ACC112 (cell line): Measurements from ENCODE around the gene AFF4.
"Not testable (repeated sequence)": the region's sequence is repeated elsewhere in the genome, so short reads cannot be mapped to it uniquely, and the experiment has no call there.

ENCODE experiments used
- H2AFZ ChIP-seq: fragments of 200-600 bp; sonication (generic); one replicate; pipeline ENCODE4 v1.6.0; 2017; ENCODE audit warnings: antibody characterized with exemption, low read length; ENCODE audit not compliant: unreplicated experiment
- H3K27ac ChIP-seq: fragments of 200-600 bp; sonication (generic); 2 replicates; pipeline ENCODE4 v1.5.1; 2014; ENCODE audit warnings: low read depth, mild to moderate bottlenecking, antibody characterized with exemption, low read length, moderate library complexity
- H3K27me3 ChIP-seq: fragments of 200-600 bp; sonication (generic); 2 replicates; pipeline ENCODE4 v1.6.1; 2014; ENCODE audit warnings: mild to moderate bottlenecking, antibody characterized with exemption, low read length, moderate library complexity, mixed read lengths; ENCODE audit not compliant: insufficient read depth
- H3K36me3 ChIP-seq: fragments of 200-600 bp; sonication (generic); 2 replicates; pipeline ENCODE4 v1.6.1; 2016; ENCODE audit warnings: mild to moderate bottlenecking, antibody characterized with exemption, low read length, moderate library complexity, mixed read lengths; ENCODE audit not compliant: insufficient read depth
- H3K4me1 ChIP-seq: fragments of 200-600 bp; sonication (generic); one replicate; pipeline ENCODE4 v1.6.1; 2016; ENCODE audit warnings: low read length, mixed read lengths; ENCODE audit not compliant: insufficient read depth, unreplicated experiment, control insufficient read depth
- H3K4me3 ChIP-seq: fragments of 200-600 bp; sonication (generic); 2 replicates; pipeline ENCODE4 v1.5.1; 2014; ENCODE audit warnings: mild to moderate bottlenecking, low read depth, low read length
- H3K79me2 ChIP-seq: fragments of 200-600 bp; sonication (generic); one replicate; pipeline ENCODE4 v1.6.0; 2016; ENCODE audit warnings: low read length; ENCODE audit not compliant: control insufficient read depth, unreplicated experiment, insufficient read depth

AFF4 gene

DNA sequence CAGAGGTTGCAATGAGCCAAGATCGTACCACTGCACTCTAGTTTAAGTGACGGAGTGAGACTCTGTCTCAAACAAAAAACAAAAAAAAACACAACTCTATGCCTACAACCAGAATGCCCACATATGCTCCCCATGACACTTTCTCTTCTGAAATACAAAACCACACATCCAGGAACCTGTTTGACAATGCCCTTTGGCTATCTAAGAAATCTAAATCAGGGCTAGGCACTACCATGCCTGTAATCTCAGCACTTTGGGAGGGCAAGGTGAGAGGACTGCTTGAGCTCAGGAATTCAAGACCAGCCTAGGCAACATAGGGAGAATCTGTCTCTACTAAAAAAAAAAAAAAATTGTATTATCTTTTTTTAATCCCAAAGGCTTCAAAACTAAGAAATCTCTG is 10.6 kb downstream of the AFF4 start:
- Histone ChIP-seq H2AFZ (no peak overlapping the region), H3K4me3 (no peak overlapping the region), H3K27ac (no peak overlapping the region), H3K36me3 (peaks cover 7% of the 10 kb centered on the region; the same call in 1 of the 2 replicates), H3K79me2 (peaks cover 92% of the 10 kb centered on the region), H3K27me3 (no peaks in the 10 kb centered on the region), H3K4me1 (peaks cover 12% of the 10 kb centered on the region)

DNA sequence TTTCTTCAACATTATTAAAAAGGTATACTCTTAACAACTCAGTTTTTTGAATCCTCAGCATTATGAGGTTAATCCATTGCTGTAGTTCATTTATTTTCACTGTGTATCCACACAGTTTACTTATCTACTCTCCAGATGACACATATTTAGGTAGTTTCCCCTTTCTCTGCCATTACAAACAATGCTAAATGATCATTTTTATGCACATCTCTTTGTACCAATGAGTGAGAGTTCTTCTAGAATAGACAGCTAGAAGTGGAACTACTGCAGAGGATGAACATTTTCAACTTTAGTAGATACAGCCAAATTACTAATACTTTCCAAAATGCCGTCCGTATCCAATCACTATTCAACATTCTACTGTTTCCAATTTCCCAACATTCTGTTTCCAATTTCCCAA is 11.5 kb downstream of the AFF4 start:
- Histone ChIP-seq H3K4me3 (no peak overlapping the region), H3K4me1 (peaks cover 20% of the 10 kb centered on the region), H3K79me2 (peaks cover 93% of the 10 kb centered on the region), H3K36me3 (peaks cover 7% of the 10 kb centered on the region; the same call in 1 of the 2 replicates), H2AFZ (no peak overlapping the region), H3K27me3 (no peaks in the 10 kb centered on the region), H3K27ac (no peak overlapping the region)

DNA sequence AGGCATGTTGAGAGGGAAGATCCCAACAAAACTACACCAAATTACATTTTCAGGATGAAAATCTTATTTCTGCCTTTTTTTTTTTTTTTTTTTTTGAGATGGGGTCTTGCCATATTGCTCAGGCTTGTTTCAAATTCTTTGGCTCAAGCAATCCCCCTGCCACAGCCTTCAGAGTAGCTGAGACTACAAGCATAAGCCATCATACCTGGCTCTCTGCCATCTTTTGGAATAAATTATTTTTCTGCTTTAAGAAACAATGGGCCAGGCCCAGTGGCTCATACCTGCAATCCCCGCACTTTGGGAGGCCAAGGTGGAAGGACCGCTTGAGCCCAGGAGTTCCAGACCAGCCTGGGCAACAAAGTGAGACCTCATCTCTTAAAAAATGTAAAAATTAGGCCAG is 14.3 kb downstream of the AFF4 start:
- peaks cover 30% of the 10 kb centered on the region for H3K4me1 ChIP-seq
- no peak overlapping the region for H2AFZ ChIP-seq
- peak overlapping the region; percentile 86 for H3K27ac ChIP-seq
- H3K4me3 ChIP-seq: no peak overlapping the region
- peaks cover 94% of the 10 kb centered on the region for H3K79me2 ChIP-seq
- H3K36me3 ChIP-seq: no peaks in the 10 kb centered on the region
- H3K27me3 ChIP-seq: no peaks in the 10 kb centered on the region

DNA sequence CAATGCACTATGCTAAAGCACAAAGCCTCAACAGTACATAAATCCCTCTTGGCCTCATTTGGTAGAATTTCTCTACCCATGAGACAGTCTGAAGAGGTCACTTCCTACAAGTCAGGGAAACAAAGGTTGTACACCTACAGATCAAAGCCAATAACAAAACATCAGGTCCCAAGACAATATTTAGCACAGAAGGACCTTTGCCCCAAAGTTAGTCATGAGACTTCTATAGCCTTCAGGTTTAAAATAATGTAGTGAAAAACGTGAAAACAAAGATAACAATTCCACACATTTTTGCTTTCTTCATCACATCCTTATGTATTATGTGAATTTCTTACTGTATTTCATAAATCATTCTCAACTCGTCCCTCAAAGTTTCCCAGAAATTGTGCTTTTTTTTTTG is 15.8 kb downstream of the AFF4 start:
- Histone ChIP-seq H2AFZ (no peak overlapping the region), H3K36me3 (0 out of 2 replicates have a peak, but pooled peaks cover 4% of the 10 kb centered on the region), H3K4me1 (peaks cover 30% of the 10 kb centered on the region), H3K79me2 (peaks cover 94% of the 10 kb centered on the region), H3K27me3 (no peaks in the 10 kb centered on the region), H3K27ac (peak overlapping the region; percentile 86), H3K4me3 (0 out of 2 replicates have a peak overlapping the region, but pooled peaks have one; percentile 43)

DNA sequence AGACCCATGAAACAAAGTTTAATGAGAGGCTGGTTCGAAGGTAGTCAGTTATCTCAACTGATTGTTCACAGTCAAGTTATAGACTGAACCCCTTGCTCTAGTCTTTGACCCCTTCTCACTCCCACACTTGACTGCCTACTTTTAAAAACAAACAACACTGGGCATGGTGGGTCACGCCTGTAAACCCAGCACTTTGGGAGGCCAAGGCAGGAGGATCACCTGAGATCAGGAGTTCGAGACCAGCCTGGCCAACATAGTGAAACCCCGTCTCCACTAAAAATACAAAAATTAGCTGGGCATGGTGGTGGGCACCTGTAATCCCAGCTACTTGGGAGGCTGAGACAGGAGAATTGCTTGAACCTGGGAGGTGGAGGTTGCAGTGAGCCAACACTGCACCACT is 18.1 kb downstream of the AFF4 start:
- H3K27me3 ChIP-seq, H2AFZ ChIP-seq, H3K27ac ChIP-seq, H3K36me3 ChIP-seq, H3K4me3 ChIP-seq: not testable (repeated sequence)
- peaks cover 96% of the 10 kb centered on the region for H3K79me2 ChIP-seq
- peaks cover 40% of the 10 kb centered on the region for H3K4me1 ChIP-seq

DNA sequence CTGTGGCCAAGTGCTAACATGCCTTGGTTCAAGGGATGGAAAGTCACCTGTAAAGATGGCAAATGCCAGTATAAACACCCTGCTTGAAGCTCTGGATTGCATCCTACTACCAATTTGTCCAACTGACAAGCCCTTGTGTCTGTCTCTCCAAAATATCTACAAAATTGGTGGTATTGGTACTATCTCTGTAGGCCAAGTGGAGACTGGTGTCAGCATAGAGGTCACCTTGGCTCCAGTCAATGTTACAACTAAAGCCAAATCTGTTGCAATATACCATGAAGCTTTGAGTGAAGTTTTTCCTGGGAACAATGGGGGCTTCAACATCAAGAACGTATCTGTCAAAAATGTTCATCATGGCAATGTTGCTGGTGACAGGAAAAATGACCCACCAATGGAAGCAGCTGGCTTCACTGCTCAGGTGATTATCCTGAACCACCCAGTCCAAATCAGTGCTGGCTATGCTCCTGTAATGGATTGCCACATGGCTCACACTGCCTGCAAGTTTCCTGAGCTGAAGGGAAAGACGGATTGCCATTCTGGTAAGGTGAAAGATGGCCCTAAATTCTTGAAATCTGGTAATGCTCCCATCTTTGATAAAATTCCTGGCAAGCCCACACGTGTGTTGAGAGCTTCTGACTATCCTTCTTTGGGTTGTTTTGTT is 19.9 kb downstream of the AFF4 start:
- Histone ChIP-seq H3K4me3 (no peak overlapping the region), H3K27me3 (no peaks in the 10 kb centered on the region), H3K4me1 (peaks cover 32% of the 10 kb centered on the region), H2AFZ (no peak overlapping the region), H3K79me2 (peaks cover 92% of the 10 kb centered on the region), H3K36me3 (0 out of 2 replicates have a peak, but pooled peaks cover 5% of the 10 kb centered on the region), H3K27ac (no peak overlapping the region)

DNA sequence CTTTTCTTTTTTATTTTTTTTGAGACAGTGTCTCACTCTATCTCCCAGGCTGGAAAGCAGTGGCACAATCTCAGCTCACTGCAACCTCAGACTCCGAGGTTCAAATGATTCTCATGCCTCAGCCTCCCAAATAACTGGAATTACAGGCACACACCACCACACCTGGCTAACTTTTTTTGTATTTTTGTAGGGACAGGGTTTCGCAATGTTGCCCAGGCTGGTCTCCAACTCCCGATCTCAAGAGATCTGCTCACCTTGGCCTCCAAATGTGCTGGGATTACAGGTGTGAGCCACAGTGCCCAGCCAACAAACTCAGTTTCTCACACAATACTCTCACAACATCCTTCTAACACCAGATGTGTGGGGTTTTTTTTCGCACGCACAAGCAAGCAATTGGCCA is 22.1 kb downstream of the AFF4 start:
- no peaks in the 10 kb centered on the region for H3K27me3 ChIP-seq
- peak overlapping the region; percentile 48 for H3K27ac ChIP-seq
- H3K4me3 ChIP-seq: no peak overlapping the region
- H3K79me2 ChIP-seq: peaks cover 94% of the 10 kb centered on the region
- H3K36me3 ChIP-seq: peaks cover 9% of the 10 kb centered on the region
- no peak overlapping the region for H2AFZ ChIP-seq
- H3K4me1 ChIP-seq: peaks cover 19% of the 10 kb centered on the region

DNA sequence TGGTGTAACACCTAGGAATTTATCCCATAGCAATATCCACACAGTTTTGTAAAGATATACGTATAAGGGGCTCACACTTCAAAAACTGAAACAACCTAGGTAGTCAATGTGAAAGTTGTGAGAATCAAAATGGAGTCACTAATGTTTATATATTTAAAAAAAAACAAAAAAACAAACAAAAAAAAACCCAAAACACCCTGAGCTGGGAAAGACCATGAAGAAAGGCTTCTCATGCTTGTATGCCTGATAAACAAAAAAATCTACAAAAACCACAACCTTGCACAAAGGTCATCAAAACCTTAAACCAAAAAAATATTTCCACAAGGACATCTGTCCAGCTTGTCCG is 35.4 kb downstream of the AFF4 start:
- peaks cover 62% of the 10 kb centered on the region for H3K79me2 ChIP-seq
- no peaks in the 10 kb centered on the region for H3K27me3 ChIP-seq
- no peak overlapping the region for H3K27ac ChIP-seq
- peaks cover 62% of the 10 kb centered on the region for H3K36me3 ChIP-seq
- no peak overlapping the region for H3K4me3 ChIP-seq
- H2AFZ ChIP-seq: no peak overlapping the region
- H3K4me1 ChIP-seq: no peaks in the 10 kb centered on the region

DNA sequence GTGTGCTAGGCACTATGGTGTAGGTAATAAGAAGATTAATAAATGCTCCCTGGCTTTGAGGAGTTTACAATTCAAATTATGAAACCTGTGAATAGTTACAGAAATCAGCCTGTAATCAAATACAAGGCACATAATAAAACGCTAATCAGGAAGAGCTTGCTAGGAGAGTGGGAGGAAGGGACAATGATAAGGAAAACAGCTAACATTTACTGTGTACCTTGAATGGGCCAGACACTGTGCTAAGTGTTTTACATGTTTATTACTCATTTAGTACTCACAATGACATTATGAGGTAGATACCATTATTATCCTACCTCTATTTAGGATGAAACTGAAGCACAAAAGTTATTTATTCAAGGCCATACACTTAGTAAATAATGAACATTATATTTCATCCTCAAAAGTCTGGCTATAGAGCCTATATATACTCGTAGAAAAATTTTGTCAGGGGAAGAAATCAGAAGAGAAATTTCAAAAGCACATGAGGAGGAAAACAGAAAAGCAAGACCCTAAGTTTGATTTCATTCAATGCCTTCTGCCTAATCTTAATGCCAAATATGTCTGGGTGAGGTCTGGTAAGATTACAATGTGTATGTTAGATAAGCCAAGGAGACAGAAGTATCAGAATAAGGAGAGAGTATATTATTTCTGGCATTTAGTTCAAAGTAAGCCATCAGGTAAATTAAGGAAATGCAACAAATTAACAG is 35.9 kb downstream of the AFF4 start:
- H3K4me3 ChIP-seq: no peak overlapping the region
- no peaks in the 10 kb centered on the region for H3K4me1 ChIP-seq
- peaks cover 58% of the 10 kb centered on the region for H3K36me3 ChIP-seq
- peaks cover 57% of the 10 kb centered on the region for H3K79me2 ChIP-seq
- no peaks in the 10 kb centered on the region for H3K27me3 ChIP-seq
- H3K27ac ChIP-seq: no peak overlapping the region
- no peak overlapping the region for H2AFZ ChIP-seq

DNA sequence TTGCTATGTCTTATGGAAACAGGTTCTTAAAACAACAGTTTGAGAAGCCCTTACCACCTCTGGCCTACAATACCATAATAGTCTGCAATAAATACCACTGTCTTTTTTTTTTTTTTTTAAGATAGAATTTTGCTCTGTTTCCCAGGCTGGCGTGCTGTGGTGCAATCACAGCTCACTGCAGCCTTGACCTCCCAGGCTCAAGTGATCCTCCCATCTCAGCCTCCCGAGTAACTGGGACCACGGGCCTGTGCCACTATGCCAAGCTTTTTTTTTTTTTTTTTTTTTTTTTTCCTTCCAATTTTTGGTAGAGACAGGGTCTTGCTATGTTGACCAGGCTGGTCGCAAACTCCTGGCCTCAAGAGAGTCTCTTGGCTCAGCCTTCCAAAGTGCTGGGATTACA is 37.0 kb downstream of the AFF4 start:
- H3K4me1 ChIP-seq: no peaks in the 10 kb centered on the region
- peaks cover 56% of the 10 kb centered on the region for H3K79me2 ChIP-seq
- no peak overlapping the region for H2AFZ ChIP-seq
- H3K36me3 ChIP-seq: peaks cover 54% of the 10 kb centered on the region
- no peak overlapping the region for H3K4me3 ChIP-seq
- no peak overlapping the region for H3K27ac ChIP-seq
- H3K27me3 ChIP-seq: no peaks in the 10 kb centered on the region

DNA sequence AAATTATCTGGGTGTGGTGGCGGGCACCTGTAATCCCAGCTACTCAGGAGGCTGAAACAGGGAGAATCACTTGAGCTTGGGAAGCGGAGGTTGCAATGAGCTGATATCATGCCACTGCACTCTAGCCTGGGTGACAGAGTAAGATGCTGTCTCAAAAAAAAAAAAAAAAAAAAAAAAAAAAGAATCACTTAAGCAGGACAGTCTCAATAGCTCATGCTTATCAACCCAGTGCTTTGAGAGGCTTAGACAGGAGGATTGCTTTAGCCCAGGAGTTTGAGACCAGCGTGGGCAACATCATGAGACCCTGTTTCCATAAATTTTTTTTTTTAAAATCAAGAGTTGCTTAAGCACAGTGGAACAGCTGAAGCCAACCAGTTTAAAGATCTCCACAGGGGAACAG is 47.3 kb downstream of the AFF4 start:
- Histone ChIP-seq H3K4me3 (no peak overlapping the region), H3K27me3 (no peaks in the 10 kb centered on the region), H3K79me2 (peaks cover 44% of the 10 kb centered on the region), H3K27ac (peak overlapping the region; percentile 38; the same call in 1 of the 2 replicates), H3K4me1 (peaks cover 7% of the 10 kb centered on the region), H3K36me3 (peaks cover 27% of the 10 kb centered on the region), H2AFZ (no peak overlapping the region)
